NCI-H2029 (cell line): ENCODE results near the gene UST.
"Not testable (repeated sequence)": the region's sequence is repeated elsewhere in the genome, so short reads cannot be mapped to it uniquely, and the experiment has no call there.

Experiments
- DNase-seq: peaks from one replicate; lab custom pipeline; 2025; lab: John Stamatoyannopoulos, UW

UST gene

GRCh38 chr6:148837941-148838340 is 91.1 kb downstream of the UST start:
- no peak for DNase-seq

- no peak for DNase-seq
Observed at GRCh38 chr6:148839044-148839443, 92.2 kb downstream of the UST start.

- no peak for DNase-seq
Observed at GRCh38 chr6:148840256-148840655, 93.4 kb downstream of the UST start.

GRCh38 chr6:148842296-148843019 is 95.6 kb downstream of the UST start:
- DNase-seq: no peak

GRCh38 chr6:148845464-148845863 is 98.6 kb downstream of the UST start:
- DNase-seq: no peak

- DNase-seq: no peak
Observed at GRCh38 chr6:148846778-148847761, 100.2 kb downstream of the UST start.

GRCh38 chr6:148848915-148849314 is 102.1 kb downstream of the UST start:
- DNase-seq: no peak

- DNase-seq: not testable (repeated sequence)
Observed at GRCh38 chr6:148849449-148849848, 102.6 kb downstream of the UST start.

- no peak for DNase-seq
Observed at GRCh38 chr6:148850964-148851363, 104.1 kb downstream of the UST start.

GRCh38 chr6:148851683-148852556 is 105.1 kb downstream of the UST start:
- no peak for DNase-seq

- no peak for DNase-seq
Observed at GRCh38 chr6:148852688-148853087, 105.9 kb downstream of the UST start.

GRCh38 chr6:148853113-148853512 is 106.3 kb downstream of the UST start:
- DNase-seq: not testable (repeated sequence)

- DNase-seq: no peak
Observed at GRCh38 chr6:148854096-148854495, 107.3 kb downstream of the UST start.

- no peak for DNase-seq
Observed at GRCh38 chr6:148854992-148855391, 108.2 kb downstream of the UST start.

- DNase-seq: no peak
Observed at GRCh38 chr6:148855744-148856143, 108.9 kb downstream of the UST start.

- no peak for DNase-seq
Observed at GRCh38 chr6:148857798-148858390, 111.1 kb downstream of the UST start.

- not testable (repeated sequence) for DNase-seq
Observed at GRCh38 chr6:148864132-148864531, 117.3 kb downstream of the UST start.

GRCh38 chr6:148864941-148865340 is 118.1 kb downstream of the UST start:
- no peak for DNase-seq

- DNase-seq: no peak
Observed at GRCh38 chr6:148866657-148867268, 119.9 kb downstream of the UST start.

GRCh38 chr6:148867862-148868261 is 121.0 kb downstream of the UST start:
- no peak for DNase-seq

GRCh38 chr6:148868314-148868713 is 121.5 kb downstream of the UST start:
- DNase-seq: no peak
